Measurements from ENCODE around the gene SERPINB8.

- TF ChIP-seq CTCF (IDR thresholded peaks at IDR 0.05) (no peak), POLR2AphosphoS5 (IDR thresholded peaks at IDR 0.05) (no peak), POLR2A (IDR thresholded peaks at IDR 0.05) (no peak), EP300 (IDR thresholded peaks at IDR 0.05) (no peak)
These were observed 7.2 kb downstream of the SERPINB8 start for GRCh38 chr18:63977040-63977439.
